GM18508 (cell line): ENCODE data around the gene RIGI.
"Not testable (repeated sequence)": the region's sequence is repeated elsewhere in the genome, so short reads cannot be mapped to it uniquely, and the experiment has no call there.

Experiments used
- ATAC-seq: cut with Tn5 transposase; IDR thresholded peaks from one replicate; pipeline ENCODE4 v1.9.1; 2021; ENCODE audit warnings: moderate number of reproducible peaks; ENCODE audit not compliant: insufficient read depth, unreplicated experiment

The RIGI gene

GRCh38 chr9:32526041-32526706 is at the start of gene RIGI:
RIGI (minus strand) TSS chr9:32526196; CDS start chr9:32526166, 30 bp downstream.
- peak; percentile 57 for ATAC-seq

DNA sequence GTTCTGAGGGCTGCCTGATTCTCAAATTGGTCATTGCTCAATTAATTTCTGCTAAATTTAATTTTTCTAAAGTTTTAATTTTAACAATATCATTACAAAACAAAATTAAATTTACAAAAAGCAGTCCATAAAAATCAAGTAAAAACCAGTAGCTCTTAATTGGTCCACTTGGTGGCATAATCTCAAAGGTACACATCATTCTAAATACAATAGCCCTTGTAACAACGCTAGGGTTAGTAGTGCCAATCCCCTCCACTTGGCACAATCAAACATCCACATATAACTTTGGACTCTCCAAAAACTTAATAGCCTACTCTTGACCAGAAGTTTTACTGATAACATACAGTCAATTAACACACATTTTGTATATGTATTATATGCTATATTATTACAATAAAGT is 48.9 kb upstream of the RIGI start:
- no peak for ATAC-seq

DNA sequence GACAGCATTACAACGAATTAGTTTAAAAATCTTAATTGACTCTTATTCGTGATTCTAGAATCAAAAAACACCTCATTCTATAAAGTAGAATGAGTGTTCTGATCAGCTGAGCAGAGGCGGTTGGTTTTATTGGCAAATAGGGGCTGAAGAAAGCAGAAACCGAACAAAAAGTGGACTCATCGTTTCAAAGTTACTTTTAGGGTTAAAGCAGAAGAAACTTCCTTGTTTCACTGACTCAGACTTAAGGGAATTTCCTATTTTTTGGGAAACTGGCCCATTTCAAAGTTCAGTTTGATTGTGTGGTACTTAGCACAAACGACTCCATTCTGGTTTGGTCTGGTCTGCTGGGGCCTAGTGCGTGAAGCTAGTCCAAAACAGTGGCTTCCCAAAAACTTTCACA is 47.8 kb upstream of the RIGI start:
- no peak for ATAC-seq

GRCh38 chr9:32572900-32573523 is 47.0 kb upstream of the RIGI start, which contains the start of gene NDUFB6:
NDUFB6 (minus strand) TSS chr9:32573159; CDS start chr9:32573060, 99 bp downstream.
- ATAC-seq = peak; percentile 81

GRCh38 chr9:32571969-32572899 is 46.2 kb upstream of the RIGI start:
- peak; percentile 90 for ATAC-seq

DNA sequence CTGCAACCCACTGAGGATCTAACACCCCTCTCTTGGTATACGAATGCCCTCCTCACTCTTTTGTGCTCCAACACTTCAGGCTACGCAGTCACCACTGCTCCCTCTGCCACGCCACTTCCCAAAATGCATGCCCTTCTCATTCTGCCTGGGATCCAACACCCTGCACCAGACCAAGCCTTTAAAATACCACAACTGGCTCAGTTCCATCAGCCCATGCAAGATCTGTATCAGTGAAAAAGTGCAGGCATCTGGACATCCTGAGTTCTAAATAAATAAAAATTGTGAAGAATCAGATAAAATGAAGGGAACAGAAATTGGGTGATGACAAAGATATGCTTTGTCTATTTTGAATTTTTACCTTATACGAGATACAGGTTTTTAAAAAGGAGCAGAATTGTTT is 44.3 kb upstream of the RIGI start:
- ATAC-seq = no peak

DNA sequence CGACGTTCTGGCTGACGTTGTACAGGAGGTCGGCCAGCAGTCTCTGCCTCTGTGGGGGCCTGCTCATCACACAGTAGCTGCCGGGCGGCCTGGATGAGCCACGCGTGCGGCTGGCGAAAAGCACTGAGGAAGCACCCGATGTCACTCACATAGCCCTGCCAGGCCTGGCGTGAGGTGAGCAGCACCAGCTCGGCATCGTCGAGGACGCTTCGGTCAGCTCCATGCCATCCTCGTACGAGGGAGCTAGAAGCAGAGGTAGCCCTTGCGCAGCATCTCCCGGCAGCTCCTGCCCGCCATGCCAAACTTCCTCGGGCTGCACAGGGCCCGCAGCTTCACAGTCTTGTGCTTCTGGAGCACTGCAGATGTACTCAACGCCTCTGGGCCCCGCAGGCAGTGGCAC is 40.8 kb upstream of the RIGI start:
- no peak for ATAC-seq

GRCh38 chr9:32565967-32566366 is 40.0 kb upstream of the RIGI start:
- ATAC-seq = no peak

GRCh38 chr9:32558408-32558934 is 32.5 kb upstream of the RIGI start:
- ATAC-seq = no peak

GRCh38 chr9:32554591-32554990 is 28.6 kb upstream of the RIGI start:
- ATAC-seq = no peak

DNA sequence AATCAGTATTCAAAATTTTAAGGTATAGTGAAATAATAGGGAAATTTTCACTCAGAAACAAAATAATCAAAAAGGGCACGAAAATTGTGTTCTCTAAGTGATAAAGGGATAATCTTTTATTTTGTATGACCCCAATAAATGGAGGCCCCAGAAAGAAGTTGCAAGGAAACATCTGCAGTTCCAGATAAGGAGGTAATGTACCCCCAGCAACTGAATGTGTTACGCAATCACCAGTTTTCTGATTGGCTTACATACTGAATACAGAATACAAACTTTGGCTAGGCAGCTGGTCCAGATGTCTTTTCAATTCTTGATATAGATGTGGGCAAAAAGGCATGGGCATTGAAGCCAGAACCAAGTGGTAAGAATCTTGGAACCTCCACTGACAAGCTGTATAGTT is 28.1 kb upstream of the RIGI start:
- ATAC-seq = no peak

GRCh38 chr9:32552172-32552872 is 26.3 kb upstream of the RIGI start, which contains the start of the genes SMIM27 and TOPORS:
SMIM27 (plus strand) TSS chr9:32552327; CDS start chr9:32552435, 108 bp downstream.
TOPORS (minus strand) TSS chr9:32552586; CDS start chr9:32552436, 150 bp downstream.
- ATAC-seq = peak; percentile 67

DNA sequence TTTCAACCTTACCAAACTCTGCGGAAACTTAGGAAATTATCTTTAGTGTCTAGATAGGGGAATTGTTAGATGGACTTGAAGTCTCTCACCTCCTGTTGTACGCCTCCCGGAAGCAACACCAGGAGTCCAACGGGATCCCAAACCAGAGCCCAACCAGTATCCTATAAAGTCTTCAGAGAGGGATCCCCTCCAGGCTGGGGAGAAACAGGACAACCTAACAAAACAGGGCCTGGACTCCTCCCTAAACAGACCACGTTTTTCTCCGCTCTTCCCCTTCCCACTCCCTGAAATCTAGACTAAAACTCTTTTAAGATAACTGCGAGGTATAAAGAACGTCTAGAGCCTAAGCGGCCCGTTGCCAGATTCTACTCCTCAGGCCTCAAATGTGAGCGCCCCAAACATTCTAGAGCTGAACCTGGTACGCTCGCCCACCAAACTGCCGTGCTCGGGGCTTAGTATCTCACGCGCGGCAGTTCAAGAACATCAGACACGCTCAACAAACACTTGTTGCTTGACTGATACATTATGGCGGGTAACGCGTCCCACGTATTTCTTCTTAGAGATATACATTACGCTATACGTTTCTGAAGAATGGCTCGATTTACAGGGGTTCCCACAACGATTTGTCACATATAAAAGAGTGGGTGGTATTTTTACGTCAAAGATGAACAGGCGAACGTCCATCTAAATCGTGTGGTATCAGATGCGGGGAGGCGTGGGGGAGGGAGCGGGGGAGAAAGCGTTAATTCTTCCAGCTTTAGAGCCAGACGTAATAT is 25.5 kb upstream of the RIGI start:
- no peak for ATAC-seq

- peak; percentile 34 for ATAC-seq
Observed at GRCh38 chr9:32550562-32551275, 24.7 kb upstream of the RIGI start.

GRCh38 chr9:32550150-32550561 is 24.2 kb upstream of the RIGI start:
- no peak for ATAC-seq

DNA sequence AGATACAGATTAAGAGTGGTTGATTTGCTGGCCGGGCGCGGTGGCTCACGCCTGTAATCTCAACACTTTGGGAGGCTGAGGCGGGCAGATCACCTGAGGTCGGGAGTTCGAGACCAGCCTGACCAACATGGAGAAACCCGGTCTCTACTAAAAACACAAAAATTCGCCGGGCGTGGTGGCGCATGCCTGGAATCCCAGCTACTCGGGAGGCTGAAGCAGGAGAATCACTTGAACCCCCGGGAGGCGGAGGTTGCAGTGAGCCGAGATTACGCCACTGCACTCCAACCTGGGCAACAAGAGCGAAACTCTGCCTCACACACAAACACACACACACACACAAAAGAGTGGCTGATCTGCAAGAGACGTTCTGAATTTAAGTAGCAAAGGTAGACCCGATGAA is 22.2 kb upstream of the RIGI start:
- ATAC-seq = not testable (repeated sequence)

GRCh38 chr9:32545884-32546283 is 19.9 kb upstream of the RIGI start:
- no peak for ATAC-seq

DNA sequence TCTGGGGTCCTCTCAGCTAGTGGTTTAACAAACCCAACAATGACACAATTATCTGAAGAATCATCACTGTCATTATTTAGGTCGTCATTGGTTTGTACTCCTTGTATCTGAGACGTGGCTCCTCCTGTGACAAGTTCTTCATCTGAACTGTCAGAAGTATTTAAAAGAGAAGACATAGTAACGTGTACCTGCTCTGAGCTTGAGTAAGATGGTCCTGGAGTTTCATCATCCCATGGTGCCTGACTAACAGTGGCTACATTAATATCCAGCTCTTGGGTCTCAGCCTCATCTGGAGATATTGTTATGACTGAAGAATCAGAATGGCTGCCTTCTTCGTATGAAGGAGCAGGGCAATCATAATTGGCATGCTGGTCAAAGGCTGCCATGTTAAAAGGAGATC is 17.1 kb upstream of the RIGI start:
- no peak for ATAC-seq

DNA sequence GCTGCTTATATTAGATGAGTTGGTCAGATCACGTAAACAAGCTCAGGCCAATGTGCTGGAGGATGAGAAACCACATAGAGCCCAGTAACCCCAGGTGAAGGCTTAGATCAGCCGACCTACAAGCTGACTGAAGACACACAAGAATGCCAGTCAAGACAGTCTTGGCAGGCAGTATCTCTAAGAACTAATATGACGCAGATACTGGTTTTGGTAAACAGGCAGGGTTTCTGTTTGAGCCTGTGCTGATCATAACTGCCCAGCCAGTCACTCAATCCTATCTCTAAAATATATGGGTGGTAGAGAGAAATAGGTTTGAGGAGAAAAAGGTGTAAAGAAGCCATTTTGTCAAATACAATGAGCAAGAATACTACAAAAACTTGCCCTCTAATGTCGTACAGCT is 7.8 kb upstream of the RIGI start:
- no peak for ATAC-seq
